HCT116 (cell line): ENCODE data around the gene PCDHGC5. TPM values are rescaled to one million over a fixed set of nuclear protein-coding genes. Genes with fewer than 3 reads are reported as not detected.

Experiments used
- ATAC-seq: fragments of 200-7000 bp; cut with Tn5 transposase; 2 replicates; pipeline ENCODE4 v1.9.1; 2020; ENCODE audit warnings: mild to moderate bottlenecking, moderate library complexity
- BruUV-seq: library from RNA; stranded (reverse); fragments of 400-500 nt; replicated peaks from 2 replicates; lab custom pipeline; 2021; lab: Mats Ljungman, UMichigan
- CTCF ChIA-PET: fragments of 300-600 bp; sonication (Branson Sonifier 250); formaldehyde crosslinking; loops from one replicate; lab custom pipeline; 2021; ENCODE audit warnings: antibody characterized with exemption; lab: Charles Lee
- POLR2A ChIA-PET: fragments of 300-600, 350-600 bp; sonication (Branson Sonifier 250); formaldehyde crosslinking; loops from one replicate; lab custom pipeline; 2021; ENCODE audit warnings: antibody characterized with exemption; lab: Charles Lee
- RAD21 ChIA-PET, 2 experiments: fragments of 300-600 bp; sonication (Branson Sonifier 250); formaldehyde crosslinking; loops; one replicate each; lab custom pipeline; 2023; ENCODE audit warnings: low total read pairs in 2 of 2; ENCODE audit not compliant: uncharacterized antibody in 2 of 2, unreplicated experiment in 2 of 2, low non-redundant PET in 1 of 2; lab: Charles Lee
- DNase-seq: peaks from one replicate; pipeline ENCODE4 v3.0.0-alpha.2; 2010; ENCODE audit warnings: low read depth, low spot score
- H2AFZ ChIP-seq: fragments of 200-600 bp; shearing (Covaris generic), sonication (generic); 2 replicates; pipeline ENCODE4 v1.6.1; 2017; ENCODE audit warnings: low read depth, mixed run types, mixed read lengths, antibody characterized with exemption, low read length; ENCODE audit not compliant: poor library complexity, severe bottlenecking
- H3K27ac ChIP-seq: 2 replicates; pipeline ENCODE4 v1.5.1; 2012; ENCODE audit warnings: low read depth, low read length
- H3K27me3 ChIP-seq: fragments of 200-600 bp; sonication (generic); 2 replicates; pipeline ENCODE4 v1.6.1; 2016; ENCODE audit warnings: mixed run types, low read length, mixed read lengths; ENCODE audit not compliant: insufficient read depth
- H3K36me3 ChIP-seq, 2 experiments: fragments of 200-500 bp in 1 of 2; fragments of 200-600 bp in 1 of 2; sonication (Bioruptor generic) in 1 of 2; sonication (generic) in 1 of 2; 2 replicates each; pipeline versions ENCODE4 v1.5.1 to v1.6.1; 2014 to 2016; ENCODE audit warnings: low read length in 2 of 2, inconsistent platforms in 1 of 2, mixed read lengths in 1 of 2, mixed run types in 1 of 2; ENCODE audit not compliant: insufficient read depth in 2 of 2, control insufficient read depth in 1 of 2
- H3K4me1 ChIP-seq, 2 experiments: fragments of 200-600 bp in 1 of 2; sonication (generic) in 1 of 2; 2 replicates each; pipeline versions ENCODE4 v1.5.1 to v1.6.1; 2012 to 2017; ENCODE audit warnings: low read length in 2 of 2, inconsistent platforms in 1 of 2, mild to moderate bottlenecking in 1 of 2, mixed read lengths in 1 of 2, mixed run types in 1 of 2, moderate library complexity in 1 of 2; ENCODE audit not compliant: insufficient read depth in 2 of 2, control insufficient read depth in 1 of 2
- H3K4me2 ChIP-seq: fragments of 200-600 bp; sonication (generic); 2 replicates; pipeline ENCODE4 v1.6.1; 2017; ENCODE audit warnings: mixed run types, low read length, mixed read lengths
- H3K4me3 ChIP-seq, 2 experiments: fragments of 200-600 bp in 1 of 2; sonication (generic) in 1 of 2; replicated peaks in 1 of 2; 2 replicates each; pipeline ENCODE4 v1.5.1; 2011 to 2016; ENCODE audit warnings: low read length in 2 of 2, control low read depth in 1 of 2, low read depth in 1 of 2, mild to moderate bottlenecking in 1 of 2, mixed read lengths in 1 of 2, mixed run types in 1 of 2
- H3K79me2 ChIP-seq: fragments of 200-600 bp; sonication (generic); 2 replicates; pipeline ENCODE4 v1.6.1; 2017; ENCODE audit warnings: mild to moderate bottlenecking, mixed run types, low read length, moderate library complexity, mixed read lengths; ENCODE audit not compliant: insufficient read depth
- H3K9ac ChIP-seq: fragments of 200-600 bp; sonication (generic); 2 replicates; pipeline ENCODE4 v1.6.1; 2016; ENCODE audit warnings: low read length, mixed read lengths
- H3K9me2 ChIP-seq: fragments of 200-600 bp; sonication (generic), shearing (Covaris generic); 2 replicates; pipeline ENCODE4 v1.6.1; 2017; ENCODE audit warnings: mixed run types, mild to moderate bottlenecking, moderate library complexity; ENCODE audit not compliant: insufficient read depth
- H3K9me3 ChIP-seq, 2 experiments: fragments of 200-500 bp in 1 of 2; fragments of 200-600 bp in 1 of 2; sonication (Bioruptor generic) in 1 of 2; sonication (generic) in 1 of 2; 2 replicates each; pipeline ENCODE4 v1.6.1; 2014 to 2017; ENCODE audit warnings: low read length in 2 of 2, mixed read lengths in 2 of 2, inconsistent platforms in 1 of 2, low read depth in 1 of 2, mild to moderate bottlenecking in 1 of 2, mixed run types in 1 of 2, moderate library complexity in 1 of 2; ENCODE audit not compliant: control insufficient read depth in 1 of 2, insufficient read depth in 1 of 2
- H4K20me1 ChIP-seq: fragments of 200-600 bp; sonication (generic), shearing (Covaris generic); 2 replicates; pipeline ENCODE4 v1.6.1; 2017; ENCODE audit warnings: mixed run types, mild to moderate bottlenecking, moderate library complexity; ENCODE audit not compliant: insufficient read depth
- ATF3 ChIP-seq: IDR thresholded peaks from 2 replicates; pipeline ENCODE4 v1.6.1; 2012
- CEBPB ChIP-seq: IDR thresholded peaks from 2 replicates; pipeline ENCODE4 v1.6.1; 2012; ENCODE audit warnings: low read depth
- EZH2 ChIP-seq: fragments of 200-600 bp; sonication (generic); IDR thresholded peaks from 2 replicates; pipeline ENCODE4 v1.6.1; 2017; ENCODE audit warnings: antibody characterized with exemption, mixed run types
- POLR2A ChIP-seq: IDR thresholded peaks from 2 replicates; pipeline ENCODE4 v1.7.0; 2011; ENCODE audit warnings: borderline replicate concordance; ENCODE audit not compliant: insufficient read depth, insufficient read length; ENCODE audit errors: extremely low read depth
- RAD21 ChIP-seq: IDR thresholded peaks from 2 replicates; pipeline ENCODE4 v1.6.1; 2012; ENCODE audit warnings: low read depth, mild to moderate bottlenecking
- ZFX ChIP-seq: fragments of 450-650 bp; IDR thresholded peaks from 2 replicates; pipeline ENCODE4 v1.6.1; 2017
- ZNF274 ChIP-seq: fragments of 200-500 bp; sonication (Bioruptor generic); IDR thresholded peaks from 2 replicates; pipeline ENCODE4 v1.6.1; 2014; ENCODE audit warnings: mild to moderate bottlenecking, low read depth, low read length, inconsistent platforms
- intact Hi-C: fragments of 100-400 bp; cut with micrococcal nuclease; formaldehyde crosslinking; loops from 2 replicates; pipeline ENCODE4 v1.10.0; 2022
- total RNA-seq: library from RNA; stranded (reverse); gene quantifications from one replicate; pipeline ENCODE4 v1.2.1, GENCODE V29; 2021; ENCODE audit not compliant: unreplicated experiment
- TF ChIP-seq, protein P1 (sequence below): IDR thresholded peaks from 2 replicates; pipeline ENCODE4 v1.6.1; 2012
- TF ChIP-seq, protein P2 (sequence below), 3 experiments: fragments of 200-600 bp in 1 of 3; sonication (generic) in 1 of 3; IDR thresholded peaks in 2 of 3; conservative IDR thresholded peaks in 1 of 3; 2 replicates each; pipeline ENCODE4 v1.5.1; 2012 to 2017; ENCODE audit warnings: low read depth in 2 of 3, low read length in 2 of 3, antibody characterized with exemption in 1 of 3, borderline replicate concordance in 1 of 3, control low read depth in 1 of 3, mild to moderate bottlenecking in 1 of 3, mixed read lengths in 1 of 3, mixed run types in 1 of 3, moderate library complexity in 1 of 3; ENCODE audit not compliant: insufficient read depth in 1 of 3
- TF ChIP-seq, protein P3 (sequence below): IDR thresholded peaks from 2 replicates; pipeline ENCODE4 v1.6.1; 2011; ENCODE audit warnings: mild to moderate bottlenecking, low read length, moderate library complexity; ENCODE audit not compliant: insufficient replicate concordance; ENCODE audit errors: extremely low read depth

The PCDHGC5 gene
- total RNA-seq, 1 experiment from 2014 or later: not detected

DNA sequence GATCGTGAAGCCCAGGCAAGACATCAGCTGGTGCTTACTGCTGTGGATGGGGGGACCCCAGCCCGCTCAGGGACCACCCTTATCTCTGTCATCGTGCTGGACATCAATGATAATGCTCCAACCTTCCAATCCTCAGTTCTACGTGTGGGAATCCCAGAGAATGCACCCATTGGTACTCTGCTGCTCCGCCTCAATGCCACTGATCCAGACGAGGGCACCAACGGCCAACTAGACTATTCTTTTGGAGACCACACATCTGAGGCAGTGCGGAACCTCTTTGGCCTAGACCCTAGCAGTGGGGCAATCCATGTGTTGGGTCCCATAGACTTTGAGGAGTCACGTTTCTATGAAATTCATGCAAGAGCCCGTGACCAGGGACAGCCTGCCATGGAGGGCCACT lies 960 bp downstream of the PCDHGC5 start:
- H3K27ac ChIP-seq: no peak overlapping the region
- H3K4me2 ChIP-seq: no peak overlapping the region
- H3K4me1 ChIP-seq: no peaks in the 10 kb centered on the region
- CTCF ChIA-PET: interaction anchor here (1.0 kb wide), 1 partner anchor 9 kb away, joined by 3 read pairs; no protein-coding TSS in a partner anchor
- DNase-seq: no peak
- TF ChIP-seq RAD21: no peak
- TF ChIP-seq EZH2: no peak
- TF ChIP-seq CEBPB: no peak
- no peak for TF ChIP-seq ZFX
- TF ChIP-seq POLR2A: no peak
- TF ChIP-seq ZNF274: no peak
- TF ChIP-seq, protein P1, sequence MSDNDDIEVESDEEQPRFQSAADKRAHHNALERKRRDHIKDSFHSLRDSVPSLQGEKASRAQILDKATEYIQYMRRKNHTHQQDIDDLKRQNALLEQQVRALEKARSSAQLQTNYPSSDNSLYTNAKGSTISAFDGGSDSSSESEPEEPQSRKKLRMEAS: no peak
- TF ChIP-seq, protein P2, sequence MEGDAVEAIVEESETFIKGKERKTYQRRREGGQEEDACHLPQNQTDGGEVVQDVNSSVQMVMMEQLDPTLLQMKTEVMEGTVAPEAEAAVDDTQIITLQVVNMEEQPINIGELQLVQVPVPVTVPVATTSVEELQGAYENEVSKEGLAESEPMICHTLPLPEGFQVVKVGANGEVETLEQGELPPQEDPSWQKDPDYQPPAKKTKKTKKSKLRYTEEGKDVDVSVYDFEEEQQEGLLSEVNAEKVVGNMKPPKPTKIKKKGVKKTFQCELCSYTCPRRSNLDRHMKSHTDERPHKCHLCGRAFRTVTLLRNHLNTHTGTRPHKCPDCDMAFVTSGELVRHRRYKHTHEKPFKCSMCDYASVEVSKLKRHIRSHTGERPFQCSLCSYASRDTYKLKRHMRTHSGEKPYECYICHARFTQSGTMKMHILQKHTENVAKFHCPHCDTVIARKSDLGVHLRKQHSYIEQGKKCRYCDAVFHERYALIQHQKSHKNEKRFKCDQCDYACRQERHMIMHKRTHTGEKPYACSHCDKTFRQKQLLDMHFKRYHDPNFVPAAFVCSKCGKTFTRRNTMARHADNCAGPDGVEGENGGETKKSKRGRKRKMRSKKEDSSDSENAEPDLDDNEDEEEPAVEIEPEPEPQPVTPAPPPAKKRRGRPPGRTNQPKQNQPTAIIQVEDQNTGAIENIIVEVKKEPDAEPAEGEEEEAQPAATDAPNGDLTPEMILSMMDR (IDR thresholded peaks at IDR 0.05 in 2 of 3, conservative IDR thresholded peaks at IDR 0.05 in 1 of 3; ENCODE audit: borderline replicate concordance in 1 of 3, insufficient read depth in 1 of 3, low read depth in 2 of 3, low read length in 2 of 3): no peak
- TF ChIP-seq, protein P3, sequence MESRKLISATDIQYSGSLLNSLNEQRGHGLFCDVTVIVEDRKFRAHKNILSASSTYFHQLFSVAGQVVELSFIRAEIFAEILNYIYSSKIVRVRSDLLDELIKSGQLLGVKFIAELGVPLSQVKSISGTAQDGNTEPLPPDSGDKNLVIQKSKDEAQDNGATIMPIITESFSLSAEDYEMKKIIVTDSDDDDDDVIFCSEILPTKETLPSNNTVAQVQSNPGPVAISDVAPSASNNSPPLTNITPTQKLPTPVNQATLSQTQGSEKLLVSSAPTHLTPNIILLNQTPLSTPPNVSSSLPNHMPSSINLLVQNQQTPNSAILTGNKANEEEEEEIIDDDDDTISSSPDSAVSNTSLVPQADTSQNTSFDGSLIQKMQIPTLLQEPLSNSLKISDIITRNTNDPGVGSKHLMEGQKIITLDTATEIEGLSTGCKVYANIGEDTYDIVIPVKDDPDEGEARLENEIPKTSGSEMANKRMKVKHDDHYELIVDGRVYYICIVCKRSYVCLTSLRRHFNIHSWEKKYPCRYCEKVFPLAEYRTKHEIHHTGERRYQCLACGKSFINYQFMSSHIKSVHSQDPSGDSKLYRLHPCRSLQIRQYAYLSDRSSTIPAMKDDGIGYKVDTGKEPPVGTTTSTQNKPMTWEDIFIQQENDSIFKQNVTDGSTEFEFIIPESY: no peak
- TF ChIP-seq ATF3: no peak
- H3K36me3 ChIP-seq: no peaks in the 10 kb centered on the region
- no peaks in the 10 kb centered on the region for H3K9me3 ChIP-seq
- H2AFZ ChIP-seq: no peak overlapping the region
- ATAC-seq: no peak
- H3K9ac ChIP-seq: no peak overlapping the region
- POLR2A ChIA-PET: interaction anchor here (1.3 kb wide), 1 partner anchor 15 kb away, joined by 3 read pairs; the partner anchor contains the start of gene PCDHGC3
- RAD21 ChIA-PET: no interaction called here
- intact Hi-C loops: no loop called here
- no peaks in the 10 kb centered on the region for H3K27me3 ChIP-seq
- no TSS peak for BruUV-seq
- no peaks in the 10 kb centered on the region for H4K20me1 ChIP-seq
- no peak overlapping the region for H3K4me3 ChIP-seq
- H3K79me2 ChIP-seq: no peaks in the 10 kb centered on the region
- no peaks in the 10 kb centered on the region for H3K9me2 ChIP-seq
